Activated B cell treated with CpG ODN at 0.5 μM for 24 hours (primary cell): ENCODE results near the gene SH3BP5L. TPM values are rescaled to one million over a fixed set of nuclear protein-coding genes. Genes with fewer than 3 reads are reported as not detected.

Source experiments
- ATAC-seq: fragments of 200-7000 bp; cut with Tn5 transposase; one replicate; pipeline ENCODE4 v1.10.0; 2021; ENCODE audit warnings: low read depth, mild to moderate bottlenecking, moderate library complexity
- CTCF ChIA-PET: fragments of 350-600 bp; sonication (Branson Sonifier 250); formaldehyde crosslinking; loops from one replicate; lab custom pipeline; 2021; ENCODE audit warnings: antibody characterized with exemption; lab: Charles Lee
- POLR2A ChIA-PET: fragments of 350-600 bp; sonication (Branson Sonifier 250); formaldehyde crosslinking; loops from one replicate; lab custom pipeline; 2021; ENCODE audit warnings: antibody characterized with exemption; lab: Charles Lee
- DNase-seq: peaks from one replicate; pipeline ENCODE4 v3.0.0; 2022
- H3K27ac Mint-ChIP-seq: one replicate; pipeline ENCODE4 v1.8.0; 2020; ENCODE audit warnings: mixed read lengths
- H3K27me3 Mint-ChIP-seq: one replicate; pipeline ENCODE4 v1.8.0; 2021; ENCODE audit warnings: mixed read lengths
- H3K36me3 Mint-ChIP-seq: one replicate; pipeline ENCODE4 v1.8.0; 2021; ENCODE audit warnings: low read depth, mixed read lengths
- H3K4me1 Mint-ChIP-seq: one replicate; pipeline ENCODE4 v1.8.0; 2021; ENCODE audit warnings: mixed read lengths
- H3K4me3 Mint-ChIP-seq: one replicate; pipeline ENCODE4 v1.8.0; 2020; ENCODE audit warnings: mild to moderate bottlenecking, mixed read lengths
- H3K9me3 Mint-ChIP-seq: one replicate; pipeline ENCODE4 v1.8.0; 2020; ENCODE audit warnings: mixed read lengths
- CTCF ChIP-seq: fragments of 200-600 bp; IDR thresholded peaks from one replicate; pipeline ENCODE4 v1.8.0; 2022; ENCODE audit warnings: antibody characterized with exemption, mild to moderate bottlenecking
- intact Hi-C: fragments of 100-400 bp; cut with micrococcal nuclease; formaldehyde crosslinking; loops from one replicate; pipeline ENCODE4 v1.15.1; 2024
- total RNA-seq: library from RNA; stranded (reverse); gene quantifications from 2 replicates; pipeline ENCODE4 v1.2.3, GENCODE V29; 2022

Gene SH3BP5L
- total RNA-seq, result 26.3 and 27.3 TPM in 2 replicates

- Mint-ChIP-seq H3K27ac (peak within 1 kb of the TSS; percentile 97), H3K36me3 (peaks cover 41% of the 10 kb centered on the region), H3K9me3 (no peaks in the 10 kb centered on the region), H3K27me3 (no peaks in the 10 kb centered on the region), H3K4me1 (peaks cover 56% of the 10 kb centered on the region), H3K4me3 (peak within 1 kb of the TSS; percentile 93)
- peak; percentile 78 for DNase-seq
- ATAC-seq, result peak; percentile 84
- CTCF ChIA-PET, result interaction anchor here (0.6 to 3.5 kb wide), 6 partner anchors 12 to 203 kb away, joined by 3 to 29 read pairs (median 8); partner anchors contain the start of genes ZNF672 and ZNF692
- POLR2A ChIA-PET, result interaction anchor here (0.6 to 6.2 kb wide), 16 partner anchors 12 to 203 kb away, joined by 3 to 134 read pairs (median 4); partner anchors contain the start of genes PGBD2, ZNF672 and ZNF692
- TF ChIP-seq CTCF, result no peak
- intact Hi-C loops, result loop anchor here (1.0 kb wide), 6 partner anchors 11 to 98 kb away; partner anchors contain the start of genes PGBD2 and ZNF692
These were observed at the start of gene SH3BP5L for GRCh38 chr1:248825909-248826760. SH3BP5L (minus strand) TSS chr1:248825915; CDS start chr1:248824935, 980 bp downstream.

GRCh38 chr1:248873993-248874533, 48.3 kb upstream of the SH3BP5L start:
- Mint-ChIP-seq H3K36me3 (peaks cover 11% of the 10 kb centered on the region), H3K4me3 (peak overlapping the region; percentile 95), H3K9me3 (no peaks in the 10 kb centered on the region), H3K27me3 (peaks cover 8% of the 10 kb centered on the region), H3K4me1 (peaks cover 19% of the 10 kb centered on the region), H3K27ac (peak overlapping the region; percentile 97)
- ATAC-seq (peak; percentile 59), DNase-seq (peak; percentile 83)
- ChIA-PET CTCF (interaction anchor here (1.2 to 2.0 kb wide), 3 partner anchors 9 to 16 kb away, joined by 3 to 7 read pairs (median 5); partner anchors contain the start of gene ZNF692), POLR2A (interaction anchor here (0.8 to 3.8 kb wide), 6 partner anchors 9 to 48 kb away, joined by 3 to 68 read pairs (median 15); partner anchors contain the start of genes PGBD2, SH3BP5L, ZNF672 and ZNF692)
- TF ChIP-seq CTCF, result no peak
- intact Hi-C loops, result loop anchor here (1.0 kb wide), 6 partner anchors 11 to 255 kb away; partner anchors contain the start of genes PGBD2 and ZNF692

GRCh38 chr1:248873409-248873992, 47.8 kb upstream of the SH3BP5L start:
- peaks cover 8% of the 10 kb centered on the region for H3K27me3 Mint-ChIP-seq
- intact Hi-C loops, result loop anchor here (1.0 kb wide), 5 partner anchors 10 to 254 kb away; partner anchors contain the start of gene ZNF692
- H3K9me3 Mint-ChIP-seq, result no peaks in the 10 kb centered on the region
- H3K4me3 Mint-ChIP-seq, result peak overlapping the region; percentile 95
- ChIA-PET POLR2A (interaction anchor here (0.8 to 3.8 kb wide), 6 partner anchors 9 to 54 kb away, joined by 3 to 68 read pairs (median 15); partner anchors contain the start of genes PGBD2, SH3BP5L, ZNF672 and ZNF692), CTCF (interaction anchor here (1.2 to 2.0 kb wide), 3 partner anchors 9 to 15 kb away, joined by 3 to 7 read pairs (median 5); partner anchors contain the start of gene ZNF692)
- peaks cover 11% of the 10 kb centered on the region for H3K36me3 Mint-ChIP-seq
- peak overlapping the region; percentile 97 for H3K27ac Mint-ChIP-seq
- TF ChIP-seq CTCF, result no peak
- peak; percentile 80 for ATAC-seq
- DNase-seq, result peak; percentile 91
- peaks cover 19% of the 10 kb centered on the region for H3K4me1 Mint-ChIP-seq

GRCh38 chr1:248872752-248873408, 47.2 kb upstream of the SH3BP5L start:
- Mint-ChIP-seq H3K36me3 (peaks cover 11% of the 10 kb centered on the region), H3K9me3 (no peaks in the 10 kb centered on the region), H3K27ac (peak overlapping the region; percentile 97), H3K27me3 (peaks cover 8% of the 10 kb centered on the region), H3K4me3 (peak overlapping the region; percentile 95), H3K4me1 (peaks cover 19% of the 10 kb centered on the region)
- ChIA-PET POLR2A (interaction anchor here (0.8 to 3.8 kb wide), 5 partner anchors 12 to 54 kb away, joined by 4 to 68 read pairs (median 19); partner anchors contain the start of genes PGBD2, SH3BP5L, ZNF672 and ZNF692), CTCF (interaction anchor here (1.7 to 2.0 kb wide), 2 partner anchors 14 to 15 kb away, joined by 5 to 7 read pairs; partner anchors contain the start of gene ZNF692)
- peak; percentile 35 for ATAC-seq
- DNase-seq, result no peak
- TF ChIP-seq CTCF, result no peak
- intact Hi-C loops, result loop anchor here (1.0 kb wide), 5 partner anchors 10 to 254 kb away; partner anchors contain the start of gene ZNF692
